Measurements from ENCODE around the gene PYCARD.
"Not testable (repeated sequence)": the region's sequence is repeated elsewhere in the genome, so short reads cannot be mapped to it uniquely, and the experiment has no call there.

PYCARD gene

DNA sequence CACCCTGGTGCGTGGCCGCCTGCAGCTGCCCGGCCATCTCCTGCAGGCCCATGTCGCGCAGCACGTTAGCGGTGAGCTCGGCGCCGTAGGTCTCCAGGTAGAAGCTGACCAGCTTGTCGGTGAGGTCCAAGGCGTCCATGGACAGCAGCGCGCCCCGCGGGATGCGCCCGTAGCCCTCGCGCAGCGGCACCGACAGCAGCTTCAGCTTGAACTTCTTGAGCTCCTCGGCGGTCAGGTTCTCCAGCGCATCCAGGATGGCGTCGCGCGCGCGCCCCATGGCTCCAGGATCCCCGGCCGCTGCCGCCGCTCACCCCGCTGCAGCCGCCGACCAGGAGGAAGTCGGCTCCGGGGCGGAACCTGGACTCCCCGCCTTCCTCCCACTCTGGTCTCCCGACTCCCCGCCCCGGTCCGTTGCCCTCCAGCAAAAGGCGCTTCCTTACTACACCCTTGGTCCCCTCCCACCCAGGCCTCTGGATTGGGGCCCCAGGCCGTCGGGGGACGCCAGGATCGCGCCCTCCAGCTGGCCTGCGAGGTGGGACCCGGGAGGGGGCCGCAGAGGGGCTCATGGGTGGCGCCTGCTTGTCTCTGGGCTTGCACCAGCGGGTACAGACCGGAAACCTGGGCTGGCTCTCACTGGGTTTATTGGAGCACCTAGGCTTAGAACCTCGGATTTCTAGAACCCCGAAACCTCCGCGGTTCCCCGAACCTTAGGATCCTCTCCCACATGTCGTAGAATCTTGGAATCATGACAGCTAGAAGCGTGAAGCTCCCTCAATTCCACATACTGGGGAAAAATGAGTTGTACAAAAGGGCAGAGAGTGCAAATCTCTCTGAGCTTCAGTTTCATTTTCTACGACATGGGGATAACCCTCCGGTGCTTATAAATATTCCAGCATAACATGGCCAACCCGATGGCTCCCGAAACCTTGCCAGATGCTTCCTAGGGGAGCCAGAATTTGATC is at the start of gene PYCARD:
TSS of gene PYCARD (minus strand) at position 347 of the 962 bp plus-strand sequence. CDS start at position 277, 70 bp downstream.
- DNase-seq, result no peak

- DNase-seq, result no peak
These were observed 48.9 kb upstream of the PYCARD start for GRCh38 chr16:31251435-31251834.

DNA sequence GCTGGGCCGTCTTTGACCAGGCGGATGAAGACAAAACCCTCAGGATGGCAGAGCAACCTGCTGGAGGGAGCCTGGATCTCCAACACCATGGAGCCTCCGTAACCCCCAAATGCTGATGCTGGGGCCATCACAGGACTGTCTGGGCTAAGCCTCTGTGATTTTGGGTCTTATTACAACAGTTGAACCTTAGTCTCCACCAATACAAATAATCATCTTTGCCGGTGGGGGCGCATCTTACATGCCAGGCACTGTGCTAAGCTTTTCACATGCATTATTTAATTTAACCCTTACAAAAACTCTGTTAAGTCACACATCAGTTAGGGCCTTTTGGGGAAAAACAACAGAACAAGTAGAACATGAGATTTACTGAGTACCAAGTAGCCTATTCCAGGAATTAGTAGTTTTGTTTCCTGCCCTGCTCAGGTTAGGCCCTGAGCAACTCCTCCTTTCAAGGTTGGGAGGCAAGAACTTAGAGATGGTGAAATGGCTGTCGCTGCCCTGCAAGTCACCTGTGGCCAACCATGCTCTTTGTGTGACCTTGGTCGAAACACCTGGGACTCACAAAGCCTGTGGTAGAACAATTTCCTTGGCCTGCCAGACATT is 48.3 kb upstream of the PYCARD start:
- DNase-seq, result no peak

GRCh38 chr16:31248344-31248743 is 45.8 kb upstream of the PYCARD start:
- no peak for DNase-seq

DNA sequence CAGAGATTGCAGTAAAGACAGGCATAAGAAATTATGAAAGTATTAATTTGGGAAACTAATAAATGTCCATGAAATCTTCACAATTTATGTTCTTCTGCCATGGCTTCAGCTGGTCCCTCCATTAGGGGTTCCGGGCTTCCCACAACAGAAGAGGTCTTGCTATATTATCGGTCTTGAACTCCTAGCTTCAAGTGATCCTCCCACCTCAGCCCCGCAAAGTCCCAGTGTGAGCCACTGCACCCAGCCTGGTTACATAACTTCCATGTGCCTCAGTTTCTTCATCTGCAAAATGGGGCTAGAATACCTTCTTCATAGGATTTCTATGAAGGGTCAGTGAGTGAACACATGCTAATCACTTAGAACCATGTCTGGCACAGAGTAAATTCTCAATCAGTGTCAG is 43.7 kb upstream of the PYCARD start:
- DNase-seq, result no peak

GRCh38 chr16:31245598-31245997 is 43.0 kb upstream of the PYCARD start:
- DNase-seq, result not testable (repeated sequence)

DNA sequence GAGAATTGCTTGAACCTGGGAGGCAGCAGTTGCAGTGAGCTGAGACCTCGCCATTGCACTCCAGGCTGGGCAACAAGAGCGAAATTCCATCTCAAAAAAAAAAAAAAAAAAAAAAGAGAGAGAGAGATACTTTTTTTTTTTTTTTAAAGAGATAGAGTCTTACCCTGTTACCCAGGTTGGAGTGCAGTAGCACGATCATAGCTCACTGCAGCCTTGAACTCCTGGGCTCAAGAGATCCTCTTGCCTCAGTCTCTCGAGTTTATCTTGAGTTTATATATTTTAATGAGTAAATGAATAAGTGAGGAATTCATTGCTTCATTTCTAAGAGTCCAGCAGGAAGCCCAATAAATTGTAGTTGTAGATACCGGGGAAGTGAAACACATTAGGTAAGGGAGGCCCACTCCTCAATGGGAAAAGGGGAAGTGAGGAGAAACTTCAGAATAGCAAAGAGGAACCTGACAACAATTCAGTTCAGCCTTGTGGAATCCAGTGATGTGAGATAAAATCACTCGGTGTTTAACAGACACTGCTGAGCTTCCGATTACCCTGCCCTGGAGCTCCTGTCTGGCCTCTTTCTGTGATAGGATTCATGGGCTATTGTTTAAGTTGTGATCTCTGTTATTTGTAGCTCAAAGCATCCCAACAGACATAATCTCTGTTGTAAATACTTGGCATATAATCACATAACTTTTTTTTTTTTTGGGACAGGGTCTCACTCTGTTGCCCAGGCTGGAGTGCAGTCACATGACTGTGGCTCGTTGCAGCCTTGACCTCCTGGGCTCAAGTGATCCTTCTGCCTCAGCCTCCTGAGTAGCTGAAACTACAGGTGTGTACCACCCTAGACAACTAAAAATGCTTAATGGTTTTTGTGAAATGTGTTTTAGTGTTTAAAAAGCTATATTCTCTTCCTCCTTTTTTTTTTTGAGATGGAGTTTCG is 41.4 kb upstream of the PYCARD start:
- DNase-seq, result no peak

GRCh38 chr16:31242206-31242605 is 39.6 kb upstream of the PYCARD start:
- peak in 1 of 2 experiments; percentile 6 for DNase-seq

DNA sequence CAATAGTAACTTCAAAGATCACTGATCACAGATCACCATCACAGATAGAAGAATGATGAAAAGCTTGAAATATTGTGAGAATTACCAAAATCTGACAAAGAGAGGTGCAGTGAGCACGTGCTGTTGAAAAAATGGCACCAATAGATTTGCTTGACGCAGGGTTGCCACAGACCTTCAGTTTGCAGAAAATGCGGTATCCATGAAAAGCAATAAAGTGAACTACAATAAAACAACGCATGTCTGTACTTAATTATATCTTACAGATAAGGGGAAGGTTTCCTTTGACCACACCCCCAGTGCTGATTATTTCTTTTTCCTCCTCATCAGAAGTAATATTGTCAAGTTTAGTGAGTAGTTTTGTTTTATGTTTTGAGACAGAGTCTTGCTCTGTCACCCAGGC is 35.5 kb upstream of the PYCARD start:
- no peak for DNase-seq

- no peak for DNase-seq
These were observed 26.9 kb upstream of the PYCARD start for GRCh38 chr16:31229501-31229900.

DNA sequence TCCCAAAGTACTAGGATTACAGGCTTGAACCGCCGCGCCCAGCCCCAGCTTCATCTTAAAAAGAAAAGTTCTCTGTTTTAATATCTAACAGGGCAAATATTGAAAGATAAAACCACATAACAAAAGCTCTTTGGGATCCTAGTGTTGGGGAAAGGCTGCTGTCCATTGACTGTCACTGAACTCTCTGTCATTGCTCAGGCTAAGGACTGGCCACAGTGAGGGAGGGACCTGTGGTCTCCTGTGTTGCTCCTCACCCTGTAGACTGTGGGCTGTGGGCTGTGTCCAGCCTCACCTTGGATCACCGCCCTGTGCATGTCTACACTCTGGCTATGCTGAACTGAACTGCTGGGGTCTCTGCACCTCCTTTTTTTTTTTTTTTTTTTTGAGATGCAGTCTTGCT is 25.6 kb upstream of the PYCARD start:
- no peak for DNase-seq

DNA sequence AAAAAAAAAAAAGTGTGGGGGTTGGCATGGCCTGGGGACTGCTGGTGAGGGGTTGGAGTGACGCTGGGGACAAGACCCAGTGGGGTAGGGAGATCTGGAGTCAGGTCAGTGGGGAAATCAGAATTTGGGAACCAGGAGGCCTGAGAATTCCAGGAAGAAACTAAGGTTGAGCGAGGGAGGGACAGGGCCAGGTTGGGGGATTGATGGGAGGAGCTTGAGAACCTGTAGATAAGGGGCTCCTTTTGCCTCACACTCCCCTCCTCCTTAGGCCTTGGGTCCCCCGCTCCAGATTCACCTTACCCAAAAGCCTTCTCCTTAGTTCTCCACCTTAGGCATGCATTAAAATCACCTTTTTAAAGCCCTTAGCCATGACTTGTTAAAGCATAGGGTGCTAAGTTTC is 22.6 kb upstream of the PYCARD start:
- no peak for DNase-seq

GRCh38 chr16:31224092-31224955 is 21.8 kb upstream of the PYCARD start:
- no peak for DNase-seq

- no peak for DNase-seq
These were observed 20.5 kb upstream of the PYCARD start for GRCh38 chr16:31223044-31223443.

- no peak for DNase-seq
These were observed 19.0 kb upstream of the PYCARD start for GRCh38 chr16:31221357-31222160.

DNA sequence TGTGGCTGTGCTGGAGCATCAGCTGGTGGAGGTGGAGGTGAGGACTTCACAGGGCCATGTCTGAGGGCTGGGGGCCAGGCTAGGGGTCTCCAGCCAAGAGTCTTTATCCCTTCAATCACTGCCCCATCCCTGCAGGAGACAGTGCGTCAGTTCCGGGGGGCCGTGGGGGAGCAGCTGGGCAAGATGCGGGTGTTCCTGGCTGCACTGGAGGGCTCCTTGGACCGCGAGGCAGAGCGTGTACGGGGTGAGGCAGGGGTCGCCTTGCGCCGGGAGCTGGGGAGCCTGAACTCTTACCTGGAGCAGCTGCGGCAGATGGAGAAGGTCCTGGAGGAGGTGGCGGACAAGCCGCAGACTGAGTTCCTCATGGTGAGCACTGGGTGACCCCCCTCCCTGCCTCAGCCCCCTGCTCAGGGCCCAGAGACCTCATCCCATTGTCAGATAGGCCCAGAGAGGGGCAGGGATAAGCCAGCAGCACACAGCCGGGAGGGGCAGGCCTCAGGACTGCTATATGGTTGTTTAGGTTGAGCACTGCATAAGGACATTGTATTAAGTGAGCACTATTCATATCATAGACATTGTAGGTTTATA is 16.7 kb upstream of the PYCARD start:
- DNase-seq, result no peak

- DNase-seq, result no peak
These were observed 14.6 kb upstream of the PYCARD start for GRCh38 chr16:31217136-31217530.

DNA sequence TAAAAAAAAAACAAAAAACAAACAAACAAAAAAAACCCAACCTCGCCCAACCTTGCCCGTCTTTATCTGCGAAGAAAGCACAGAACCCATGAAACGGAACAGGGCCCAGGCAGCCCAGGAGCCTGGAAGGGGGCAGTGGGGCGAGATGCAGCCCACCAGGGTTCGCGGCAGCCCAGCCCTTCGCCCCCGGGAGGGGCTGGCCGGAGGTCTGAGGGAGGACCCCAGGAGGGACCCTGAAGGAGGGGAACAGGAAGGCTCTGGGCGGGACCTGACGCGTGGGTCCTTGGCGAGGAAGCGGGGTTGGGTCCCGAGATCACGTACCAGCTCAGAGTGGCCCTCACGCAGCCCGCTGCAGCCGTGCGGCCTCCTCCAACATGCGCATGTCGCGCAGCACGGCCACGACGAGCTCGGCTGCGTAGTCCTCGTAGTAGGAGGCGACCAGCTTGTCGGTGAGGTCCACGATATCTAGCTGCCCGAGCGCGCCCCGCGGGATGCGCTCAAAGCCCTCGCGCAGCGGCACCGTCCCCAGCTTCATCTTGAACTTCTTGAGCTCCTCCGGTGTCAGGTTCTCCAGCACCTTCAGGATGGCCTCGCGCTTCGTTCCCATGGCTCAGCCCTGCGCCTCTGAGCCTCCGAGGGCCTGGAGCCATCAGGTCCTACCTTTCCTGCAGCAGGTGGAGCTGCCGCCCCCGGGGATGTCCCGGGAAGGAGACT is 14.0 kb upstream of the PYCARD start, which contains the start of gene PYDC1:
TSS of gene PYDC1 (minus strand) at position 714 of the 714 bp plus-strand sequence. CDS start at position 607, 107 bp downstream.
- no peak for DNase-seq

GRCh38 chr16:31215287-31216162 is 13.0 kb upstream of the PYCARD start:
- no peak for DNase-seq
